ENCODE measurements around the gene LMO7.

Gene LMO7

DNA sequence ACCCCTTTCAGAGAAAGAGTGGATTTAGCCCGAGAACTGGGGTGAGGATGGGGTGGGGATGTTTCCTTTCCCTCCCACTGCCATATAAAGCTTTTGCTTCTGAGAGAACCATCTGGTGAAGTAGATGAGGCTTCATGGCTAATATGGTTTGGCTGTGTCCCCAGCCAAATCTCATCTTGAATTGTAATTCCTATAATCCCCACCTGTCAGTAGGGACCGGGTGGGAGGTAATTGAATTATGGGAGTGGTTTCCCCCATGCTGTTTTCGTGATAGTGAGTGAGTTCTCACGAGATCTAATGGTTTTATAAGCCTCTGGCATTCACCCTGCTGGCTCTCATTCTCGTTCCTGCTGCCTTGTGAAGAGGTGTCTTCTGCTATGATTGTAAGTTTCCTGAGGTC lies 270.9 kb downstream of the LMO7 start:
- Histone ChIP-seq H3K4me1 (no peaks in the 10 kb centered on the region), H2AFZ (no peak overlapping the region), H3K4me3 (ENCODE audit: low read depth, low read length) (no peak overlapping the region), H3K27ac (no peak overlapping the region), H3K4me2 (ENCODE audit: low read length) (no peak overlapping the region), H3K27me3 (ENCODE audit: control insufficient read depth, insufficient read depth, low read length) (no peaks in the 10 kb centered on the region), H3K36me3 (ENCODE audit: control insufficient read depth, insufficient read depth, low read length) (no peaks in the 10 kb centered on the region), H3K79me2 (no peaks in the 10 kb centered on the region), H3K9me3 (ENCODE audit: control insufficient read depth, low read length) (no peaks in the 10 kb centered on the region), H3K9ac (no peak overlapping the region)
- TF ChIP-seq, protein P1, sequence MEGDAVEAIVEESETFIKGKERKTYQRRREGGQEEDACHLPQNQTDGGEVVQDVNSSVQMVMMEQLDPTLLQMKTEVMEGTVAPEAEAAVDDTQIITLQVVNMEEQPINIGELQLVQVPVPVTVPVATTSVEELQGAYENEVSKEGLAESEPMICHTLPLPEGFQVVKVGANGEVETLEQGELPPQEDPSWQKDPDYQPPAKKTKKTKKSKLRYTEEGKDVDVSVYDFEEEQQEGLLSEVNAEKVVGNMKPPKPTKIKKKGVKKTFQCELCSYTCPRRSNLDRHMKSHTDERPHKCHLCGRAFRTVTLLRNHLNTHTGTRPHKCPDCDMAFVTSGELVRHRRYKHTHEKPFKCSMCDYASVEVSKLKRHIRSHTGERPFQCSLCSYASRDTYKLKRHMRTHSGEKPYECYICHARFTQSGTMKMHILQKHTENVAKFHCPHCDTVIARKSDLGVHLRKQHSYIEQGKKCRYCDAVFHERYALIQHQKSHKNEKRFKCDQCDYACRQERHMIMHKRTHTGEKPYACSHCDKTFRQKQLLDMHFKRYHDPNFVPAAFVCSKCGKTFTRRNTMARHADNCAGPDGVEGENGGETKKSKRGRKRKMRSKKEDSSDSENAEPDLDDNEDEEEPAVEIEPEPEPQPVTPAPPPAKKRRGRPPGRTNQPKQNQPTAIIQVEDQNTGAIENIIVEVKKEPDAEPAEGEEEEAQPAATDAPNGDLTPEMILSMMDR (IDR thresholded peaks at IDR 0.05) = no peak

DNA sequence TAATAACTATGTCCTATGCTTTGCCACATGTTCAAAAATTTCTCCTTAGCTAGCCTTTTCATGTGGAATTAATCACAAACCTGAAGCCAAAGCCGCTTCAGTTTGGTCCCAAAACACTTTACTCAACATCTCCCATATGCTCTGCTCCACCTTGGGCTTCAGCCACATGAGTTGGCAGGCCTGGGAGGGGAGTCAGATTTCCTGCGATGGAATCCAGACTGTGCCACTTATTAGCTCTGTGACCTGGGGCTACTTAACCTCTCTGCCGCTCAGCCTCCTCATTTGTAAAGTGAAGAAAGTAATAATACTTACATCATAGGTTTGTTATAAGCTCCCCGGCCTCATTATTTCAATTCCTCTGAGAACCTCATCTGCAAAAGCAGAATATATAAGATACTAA lies 272.0 kb downstream of the LMO7 start:
- H3K9ac ChIP-seq = no peak overlapping the region
- H2AFZ ChIP-seq = no peak overlapping the region
- TF ChIP-seq, protein P1 (IDR thresholded peaks at IDR 0.05) = no peak
- no peaks in the 10 kb centered on the region for H3K79me2 ChIP-seq
- no peaks in the 10 kb centered on the region for H3K9me3 ChIP-seq (ENCODE audit: control insufficient read depth, low read length)
- no peak overlapping the region for H3K4me2 ChIP-seq (ENCODE audit: low read length)
- no peaks in the 10 kb centered on the region for H3K4me1 ChIP-seq
- H3K27me3 ChIP-seq (ENCODE audit: control insufficient read depth, insufficient read depth, low read length) = no peaks in the 10 kb centered on the region
- no peak overlapping the region for H3K4me3 ChIP-seq (ENCODE audit: low read depth, low read length)
- no peak overlapping the region for H3K27ac ChIP-seq
- no peaks in the 10 kb centered on the region for H3K36me3 ChIP-seq (ENCODE audit: control insufficient read depth, insufficient read depth, low read length)

Measured in parathyroid adenoma (tissue), 2 donors.